HepG2 (cell line): ENCODE measurements around the gene OBSL1. TPM values are rescaled to one million over a fixed set of nuclear protein-coding genes. Genes with fewer than 3 reads are reported as not detected.

Source experiments
- CEBPB ChIP-seq: IDR thresholded peaks from 2 replicates; pipeline ENCODE4 v1.6.1; 2011; ENCODE audit warnings: low read depth, low read length, improper control_type of control experiment, borderline replicate concordance
- DDIT3 ChIP-seq: sonication (generic); formaldehyde crosslinking; IDR thresholded peaks from 2 replicates; pipeline ENCODE4 v1.4.0; 2020; ENCODE audit warnings: mild to moderate bottlenecking, missing genetic modification reagents
- ELF4 ChIP-seq: sonication (generic); formaldehyde crosslinking; IDR thresholded peaks from 2 replicates; pipeline ENCODE4 v1.5.0; 2020; ENCODE audit warnings: missing genetic modification reagents, mild to moderate bottlenecking, moderate library complexity, borderline replicate concordance
- GTF3A ChIP-seq: sonication (generic); formaldehyde crosslinking; conservative IDR thresholded peaks from 2 replicates; pipeline ENCODE4 v1.4.0; 2020; ENCODE audit warnings: mild to moderate bottlenecking, missing genetic modification reagents
- HDAC2 ChIP-seq: sonication (generic); formaldehyde crosslinking; IDR thresholded peaks from 2 replicates; pipeline ENCODE4 v1.4.0; 2020; ENCODE audit warnings: missing genetic modification reagents
- KDM1A ChIP-seq: IDR thresholded peaks from 2 replicates; pipeline ENCODE4 v1.6.1; 2016; ENCODE audit warnings: missing compliant biosample characterization
- MAFF ChIP-seq: IDR thresholded peaks from 2 replicates; pipeline ENCODE4 v1.6.1; 2011; ENCODE audit warnings: low read depth, low read length, improper control_type of control experiment
- MXD3 ChIP-seq: IDR thresholded peaks from 2 replicates; pipeline ENCODE4 v1.6.1; 2016; ENCODE audit warnings: mild to moderate bottlenecking, missing biosample characterization, missing genetic modification reagents
- NAIF1 ChIP-seq: sonication (generic); formaldehyde crosslinking; IDR thresholded peaks from 2 replicates; pipeline ENCODE4 v1.5.0; 2020; ENCODE audit warnings: mild to moderate bottlenecking, missing genetic modification reagents, borderline replicate concordance
- NFE2L2 ChIP-seq: fragments of 150-350 bp; IDR thresholded peaks from 2 replicates; pipeline ENCODE4 v1.6.1; 2014; ENCODE audit warnings: low read length
- RARG ChIP-seq: sonication (generic); formaldehyde crosslinking; IDR thresholded peaks from 2 replicates; pipeline ENCODE4 v1.4.0; 2020; ENCODE audit warnings: low read depth, mild to moderate bottlenecking, missing genetic modification reagents
- RBM39 ChIP-seq: fragments of 200-400 bp; formaldehyde crosslinking; IDR thresholded peaks from one replicate; pipeline ENCODE4 v1.6.1; 2018; ENCODE audit warnings: antibody characterized with exemption, mild to moderate bottlenecking, low read depth, low read length; ENCODE audit not compliant: poor library complexity, severe bottlenecking
- SIN3A ChIP-seq: IDR thresholded peaks from 2 replicates; pipeline ENCODE4 v1.6.1; 2011; ENCODE audit warnings: low read depth, mild to moderate bottlenecking, control low read depth, low read length, borderline replicate concordance
- TFDP2 ChIP-seq: sonication (generic); formaldehyde crosslinking; IDR thresholded peaks from 2 replicates; pipeline ENCODE4 v1.4.0; 2020; ENCODE audit warnings: missing genetic modification reagents
- TRAFD1 ChIP-seq: sonication (generic); formaldehyde crosslinking; IDR thresholded peaks from 2 replicates; pipeline ENCODE4 v1.5.1; 2020; ENCODE audit warnings: missing genetic modification reagents, mild to moderate bottlenecking, borderline replicate concordance
- ZNF121 ChIP-seq: sonication (generic); formaldehyde crosslinking; IDR thresholded peaks from 2 replicates; pipeline ENCODE4 v1.5.0; 2020; ENCODE audit warnings: mild to moderate bottlenecking, missing genetic modification reagents
- ZNF160 ChIP-seq: sonication (generic); formaldehyde crosslinking; IDR thresholded peaks from 2 replicates; pipeline ENCODE4 v1.8.0; 2022; ENCODE audit warnings: mild to moderate bottlenecking, inconsistent platforms, missing genetic modification reagents
- ZNF224 ChIP-seq: sonication (generic); formaldehyde crosslinking; IDR thresholded peaks from 2 replicates; pipeline ENCODE4 v1.5.0; 2020; ENCODE audit warnings: mild to moderate bottlenecking, missing genetic modification reagents
- ZNF446 ChIP-seq: sonication (generic); formaldehyde crosslinking; IDR thresholded peaks from 2 replicates; pipeline ENCODE4 v1.5.0; 2020; ENCODE audit warnings: mild to moderate bottlenecking, missing genetic modification reagents
- ZNF589 ChIP-seq: sonication (generic); formaldehyde crosslinking; conservative IDR thresholded peaks from 2 replicates; pipeline ENCODE4 v1.8.0; 2022; ENCODE audit warnings: mild to moderate bottlenecking, moderate library complexity, missing genetic modification reagents
- ZNF597 ChIP-seq: sonication (generic); formaldehyde crosslinking; IDR thresholded peaks from 2 replicates; pipeline ENCODE4 v1.5.0; 2020; ENCODE audit warnings: missing genetic modification reagents
- ZNF720 ChIP-seq: sonication (generic); formaldehyde crosslinking; IDR thresholded peaks from 2 replicates; pipeline ENCODE4 v1.4.0; 2020; ENCODE audit warnings: missing genetic modification reagents
- ZNF747 ChIP-seq: sonication (generic); formaldehyde crosslinking; IDR thresholded peaks from 2 replicates; pipeline ENCODE4 v1.8.1; 2023; ENCODE audit warnings: missing genetic modification reagents, mild to moderate bottlenecking, borderline replicate concordance
- ZNF883 ChIP-seq: sonication (generic); formaldehyde crosslinking; IDR thresholded peaks from 2 replicates; pipeline ENCODE4 v1.5.1; 2020; ENCODE audit warnings: mild to moderate bottlenecking, missing genetic modification reagents; ENCODE audit errors: not compliant biosample characterization
- polyA plus RNA-seq, 8 experiments: library from polyadenylated mRNA; depleted of rRNA in 3 of 8; stranded (reverse) in 7 of 8; unstranded in 1 of 8; fragments of >200 nt; fragmentation: Illumina TruSeq in 4 of 8; extraction: Trizol in 4 of 8; gene quantifications; 2 replicates each; pipeline versions ENCODE4 v1.2.1 to v1.2.3, GENCODE V29; 2011 to 2016; ENCODE audit warnings: low read depth in 4 of 8, missing spikeins in 1 of 8, mixed read lengths in 1 of 8; ENCODE audit not compliant: insufficient read depth in 1 of 8
- total RNA-seq, 5 experiments: library from RNA; depleted of rRNA; stranded (reverse); fragments of >200 nt; fragmentation: Illumina TruSeq; extraction: Trizol; gene quantifications; 2 replicates each; pipeline ENCODE4 v1.2.3, GENCODE V29; 2016; ENCODE audit warnings: low read depth in 1 of 5

OBSL1 gene
- total and polyA plus RNA-seq, 2 of the 13 experiments (the other 11 are each of a cell fraction or from before 2014, with no cell fraction given) = 86.7 to 218 TPM

GRCh38 chr2:219552382-219553167 lies 18.8 kb downstream of the OBSL1 start (continued):
- TF ChIP-seq RBM39 (no peak), RARG (CRISPR knock-in tag) (no peak), ZNF160 (no peak; the same call in none of the 2 replicates), TRAFD1 (CRISPR knock-in tag) (no peak; the same call in 1 of the 2 replicates), ZNF720 (CRISPR knock-in tag) (no peak), CEBPB (no peak), HDAC2 (CRISPR knock-in tag) (peak; percentile 15; the same call in 1 of the 2 replicates), ZNF597 (CRISPR knock-in tag) (no peak), ZNF446 (CRISPR knock-in tag) (peak; percentile 27; the same call in 1 of the 2 replicates), MAFF (no peak), TFDP2 (CRISPR knock-in tag) (peak; percentile 85), MXD3 (CRISPR knock-in tag) (peak; percentile 93), ZNF883 (peak; percentile 75), GTF3A (CRISPR knock-in tag) (peak; percentile 73; the same call in 1 of the 2 replicates), KDM1A (CRISPR knock-in tag) (no peak), ZNF121 (no peak), ELF4 (CRISPR knock-in tag) (no peak; the same call in 1 of the 2 replicates), SIN3A (peak; percentile 54; the same call in 1 of the 2 replicates), NAIF1 (no peak; the same call in 1 of the 2 replicates), NFE2L2 (no peak), ZNF747 (peak; percentile 96), DDIT3 (CRISPR knock-in tag) (no peak), ZNF224 (CRISPR knock-in tag) (0 out of 2 replicates have a peak, but pooled peaks have one; percentile 64), ZNF589 (CRISPR knock-in tag) (peak; percentile 89)
